ENCODE results near the gene UPB1.
A peak's percentile ranks its signal among the peaks of the same experiment; 100 is the strongest.
"Not testable (repeated sequence)": the region's sequence is repeated elsewhere in the genome, so short reads cannot be mapped to it uniquely, and the experiment has no call there.

UPB1 gene

GRCh38 chr22:24482575-24482974 is 12.6 kb upstream of the UPB1 start:
- no peak for DNase-seq

- DNase-seq: no peak
Measured at GRCh38 chr22:24482998-24483397, 12.1 kb upstream of the UPB1 start.

- no peak for DNase-seq
Measured at GRCh38 chr22:24483976-24484545, 11.1 kb upstream of the UPB1 start.

GRCh38 chr22:24485170-24485569 is 10.0 kb upstream of the UPB1 start:
- no peak for DNase-seq

GRCh38 chr22:24485608-24486007 is 9.5 kb upstream of the UPB1 start:
- no peak for DNase-seq

- DNase-seq: no peak
Measured at GRCh38 chr22:24486501-24486921, 8.6 kb upstream of the UPB1 start.

GRCh38 chr22:24489011-24489410 is 6.1 kb upstream of the UPB1 start:
- no peak for DNase-seq

- DNase-seq: not testable (repeated sequence)
Measured at GRCh38 chr22:24489434-24489833, 5.7 kb upstream of the UPB1 start.

- DNase-seq: no peak
Measured at GRCh38 chr22:24492391-24492790, 2.7 kb upstream of the UPB1 start.

- no peak for DNase-seq
Measured at GRCh38 chr22:24494167-24494527, 985 bp upstream of the UPB1 start.

GRCh38 chr22:24495365-24495675 is 188 bp downstream of the UPB1 start:
- no peak for DNase-seq

GRCh38 chr22:24496234-24496633 is 1.1 kb downstream of the UPB1 start:
- no peak for DNase-seq

GRCh38 chr22:24496661-24497060 is 1.5 kb downstream of the UPB1 start:
- DNase-seq: no peak

GRCh38 chr22:24497841-24498258 is 2.7 kb downstream of the UPB1 start:
- DNase-seq: no peak

- no peak for DNase-seq
Measured at GRCh38 chr22:24498824-24499223, 3.7 kb downstream of the UPB1 start.

- DNase-seq: no peak
Measured at GRCh38 chr22:24499706-24500276, 4.7 kb downstream of the UPB1 start.

GRCh38 chr22:24500277-24500820 is 5.2 kb downstream of the UPB1 start:
- no peak for DNase-seq

- no peak for DNase-seq
Measured at GRCh38 chr22:24501301-24502005, 6.3 kb downstream of the UPB1 start.

GRCh38 chr22:24502034-24502433 is 6.9 kb downstream of the UPB1 start:
- DNase-seq: no peak

GRCh38 chr22:24502541-24502940 is 7.4 kb downstream of the UPB1 start:
- DNase-seq: no peak

- DNase-seq: peak; percentile 59
Measured at GRCh38 chr22:24503137-24503842, 8.2 kb downstream of the UPB1 start.

- DNase-seq: no peak
Measured at GRCh38 chr22:24503843-24504338, 8.8 kb downstream of the UPB1 start.

GRCh38 chr22:24504540-24504939 is 9.4 kb downstream of the UPB1 start:
- DNase-seq: no peak

All from hematopoietic multipotent progenitor cell treated with erythropoietin and hydrocortisone succinate and interleukin-3 and kit ligand, for 8 days (in vitro differentiated cells).